Measurements from ENCODE around the gene TRNP1.
"Not testable (repeated sequence)": the region's sequence is repeated elsewhere in the genome, so short reads cannot be mapped to it uniquely, and the experiment has no call there.

The TRNP1 gene

DNA sequence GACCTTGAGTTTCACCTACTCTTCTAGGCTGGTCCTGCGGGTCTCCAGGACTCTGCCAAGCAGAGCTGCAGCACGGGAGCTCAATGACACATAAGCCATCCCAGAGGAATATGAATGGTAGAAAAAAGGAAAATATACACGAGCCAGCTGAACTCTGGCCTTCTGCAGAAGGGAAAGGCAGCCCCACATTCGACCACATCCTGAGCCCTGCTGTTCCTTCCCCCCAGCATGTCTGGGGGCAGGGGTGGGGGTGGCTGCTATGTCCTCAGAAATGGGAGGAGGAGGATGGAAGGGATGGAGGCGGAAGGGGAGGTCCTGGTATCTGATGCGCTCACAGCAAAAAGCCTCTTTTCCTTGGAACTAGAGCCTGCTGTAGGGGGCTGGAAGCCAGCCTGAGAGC lies 21.1 kb upstream of the TRNP1 start:
- no peak for DNase-seq (ENCODE audit: low read depth in 2 of 2)

DNA sequence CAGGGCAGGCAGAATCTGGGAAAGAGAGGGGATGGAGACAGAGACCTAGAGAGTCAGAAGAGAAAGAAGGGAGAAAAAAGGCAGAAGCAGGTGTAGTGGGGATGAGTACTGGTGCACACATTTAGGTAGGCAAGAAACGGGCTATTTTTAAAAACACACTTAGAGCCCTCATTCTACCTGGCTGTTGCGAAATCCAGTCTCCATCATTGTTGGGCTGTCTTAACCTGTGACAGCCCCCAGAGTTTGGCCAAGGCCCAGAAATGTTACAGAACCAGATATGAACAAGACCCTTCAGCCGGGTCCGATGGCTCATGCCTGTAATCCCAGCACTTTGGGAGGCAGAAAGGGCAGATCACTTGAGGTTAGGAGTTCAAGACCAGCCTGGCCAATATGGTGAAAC lies 20.7 kb upstream of the TRNP1 start:
- DNase-seq (ENCODE audit: low read depth in 2 of 2): no peak

GRCh38 chr1:26976621-26977510 lies 16.6 kb upstream of the TRNP1 start:
- no peak for DNase-seq (ENCODE audit: low read depth in 2 of 2)

DNA sequence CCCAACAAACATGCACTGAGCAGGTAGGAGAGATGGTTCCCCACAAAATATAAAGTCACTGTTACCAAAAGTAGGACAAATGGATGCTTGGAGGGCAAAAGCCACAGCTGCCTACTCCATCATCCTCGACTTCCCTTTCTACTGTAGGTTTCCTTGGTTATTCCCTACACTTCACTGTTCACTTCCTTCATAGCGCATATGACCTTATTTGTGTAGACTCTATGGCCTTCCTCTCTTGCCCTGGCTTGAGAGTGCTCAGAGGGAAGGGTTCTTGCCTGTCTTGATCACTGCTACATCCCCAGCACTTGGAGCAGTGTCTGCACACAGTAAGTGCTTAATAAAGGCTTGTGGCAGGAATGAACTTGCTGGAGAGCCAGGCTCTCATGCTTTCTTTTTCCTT lies 14.6 kb upstream of the TRNP1 start:
- no peak for DNase-seq (ENCODE audit: low read depth in 2 of 2)

DNA sequence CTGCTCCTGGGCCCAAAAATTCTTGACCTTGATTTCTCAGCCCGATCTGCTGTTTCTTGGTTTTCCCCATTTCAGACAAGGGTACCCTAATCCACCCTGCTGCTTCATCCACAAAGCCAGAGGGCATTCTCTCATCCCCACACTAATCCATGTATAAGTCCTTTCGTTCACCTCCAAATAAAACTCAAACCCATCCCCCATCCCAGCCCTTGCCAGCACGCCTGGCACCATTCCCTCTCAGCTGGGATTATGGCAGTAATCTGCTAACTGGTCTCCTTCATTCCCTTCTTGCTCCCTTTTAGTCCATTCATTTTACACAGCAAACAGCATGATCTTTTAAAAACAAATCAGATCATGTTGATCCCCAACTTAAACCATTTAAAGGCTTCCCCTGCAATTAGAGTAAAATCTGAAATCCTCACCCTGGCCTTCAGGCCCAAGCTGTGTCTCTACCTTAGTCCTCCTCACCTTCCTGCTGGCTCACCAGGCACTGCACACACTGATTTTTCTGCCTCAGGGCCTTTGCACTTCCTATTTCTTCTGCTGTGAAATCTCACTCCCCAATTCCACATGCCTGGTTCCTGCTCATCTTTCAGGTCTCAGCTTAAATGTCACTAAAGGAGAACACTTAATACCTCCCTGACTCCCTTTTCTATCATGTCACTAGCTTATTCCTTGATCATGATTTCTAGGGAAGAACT lies 12.2 kb upstream of the TRNP1 start:
- no peak for DNase-seq (ENCODE audit: low read depth in 2 of 2)

- no peak for DNase-seq (ENCODE audit: low read depth in 2 of 2)
Measured at GRCh38 chr1:26983863-26984262, 9.6 kb upstream of the TRNP1 start.

DNA sequence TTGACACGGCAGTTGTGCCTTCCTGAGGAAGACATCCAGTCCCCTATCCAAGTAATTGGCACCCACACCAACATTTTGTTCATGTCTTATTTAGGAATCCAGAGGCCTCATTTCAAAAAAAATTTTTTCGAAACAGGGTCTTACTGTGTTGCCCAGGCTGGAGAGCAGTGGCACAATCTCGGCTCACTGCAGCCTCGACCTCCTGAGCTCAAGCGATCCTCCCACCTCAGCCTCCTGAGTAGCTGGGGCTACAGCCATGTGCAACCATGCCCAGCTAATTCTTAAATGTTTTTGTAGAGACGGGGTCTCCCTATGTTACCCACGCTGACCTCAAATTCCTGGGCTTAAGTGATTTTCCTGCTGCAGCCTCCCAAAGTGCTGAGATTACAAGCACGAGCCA lies 9.2 kb upstream of the TRNP1 start:
- DNase-seq (ENCODE audit: low read depth in 2 of 2): no peak

GRCh38 chr1:26986658-26987057 lies 6.8 kb upstream of the TRNP1 start:
- DNase-seq (ENCODE audit: low read depth in 2 of 2): no peak

DNA sequence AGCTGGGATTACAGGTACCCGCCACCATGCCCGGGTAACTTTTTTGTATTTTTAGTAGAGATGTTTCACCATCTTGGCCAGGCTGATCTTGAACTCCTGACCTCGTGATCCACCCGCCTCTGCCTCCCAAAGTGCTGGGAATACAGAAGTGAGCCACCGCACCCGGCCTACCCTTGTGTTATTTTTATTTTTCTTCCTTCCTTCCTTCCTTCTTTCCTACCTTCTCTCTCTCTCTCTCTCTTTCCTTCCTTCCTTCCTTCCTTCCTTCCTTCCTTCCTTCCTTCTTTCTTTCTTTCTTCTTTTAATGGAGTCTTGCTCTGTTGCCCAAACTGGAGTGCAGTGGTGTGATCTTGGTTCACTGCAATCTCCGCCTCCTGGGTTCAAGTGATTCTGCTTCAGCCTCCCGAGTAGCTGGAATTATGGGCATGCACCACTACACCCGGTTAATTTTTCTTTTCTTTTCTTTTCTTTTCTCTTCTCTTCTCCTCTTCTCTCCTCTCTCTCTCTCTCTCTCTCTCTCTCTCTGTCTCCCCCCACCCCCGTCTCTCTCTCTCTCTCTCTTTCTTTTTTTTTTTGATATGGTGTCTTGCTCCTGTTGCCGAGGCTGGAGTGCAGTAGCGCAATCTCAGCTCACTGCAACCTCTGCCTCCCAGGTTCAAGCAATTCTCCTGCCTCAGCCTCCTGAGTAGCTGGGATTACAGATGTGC lies 3.9 kb upstream of the TRNP1 start:
- DNase-seq (ENCODE audit: low read depth in 2 of 2): not testable (repeated sequence)

- DNase-seq (ENCODE audit: low read depth in 2 of 2): no peak
Measured at GRCh38 chr1:26991310-26992116, 2.0 kb upstream of the TRNP1 start.

GRCh38 chr1:26994020-26994786 lies 711 bp downstream of the TRNP1 start:
- no peak for DNase-seq (ENCODE audit: low read depth in 2 of 2)

DNA sequence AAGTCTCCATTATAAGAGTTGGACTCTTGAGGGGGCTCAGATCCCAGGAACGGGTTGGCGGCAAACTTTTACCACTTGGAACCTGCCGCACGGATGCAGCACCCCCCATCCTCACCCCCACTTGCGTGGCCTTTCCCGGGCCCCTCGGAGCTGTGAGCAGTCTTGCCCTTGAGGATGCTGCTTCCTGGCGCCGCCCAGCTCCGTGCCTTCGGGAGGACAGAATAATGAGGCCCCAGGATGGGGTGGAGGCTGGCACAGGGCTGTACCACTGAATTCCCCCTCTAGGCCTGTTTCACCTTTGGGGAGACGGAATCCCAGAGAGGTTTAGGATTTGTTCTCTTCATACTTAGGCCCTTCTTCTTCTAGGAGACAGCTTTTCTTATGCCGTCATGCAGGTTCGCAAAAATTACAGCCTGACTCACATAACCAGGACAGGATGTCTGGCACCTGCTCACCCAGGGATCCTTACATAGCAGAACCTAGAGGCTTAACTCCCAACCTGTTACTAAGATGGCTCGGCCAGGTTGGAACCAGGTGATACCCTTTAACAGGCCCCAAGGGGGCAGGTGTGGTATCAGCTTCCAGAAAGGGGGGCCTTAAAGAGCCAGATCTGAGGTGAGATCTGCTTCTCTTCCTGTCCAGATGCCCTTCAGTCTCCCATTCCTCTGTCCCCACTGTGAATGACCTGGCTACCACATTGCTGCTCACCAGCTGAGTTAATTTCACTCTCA lies 1.5 kb downstream of the TRNP1 start:
- DNase-seq (ENCODE audit: low read depth in 2 of 2): no peak

DNA sequence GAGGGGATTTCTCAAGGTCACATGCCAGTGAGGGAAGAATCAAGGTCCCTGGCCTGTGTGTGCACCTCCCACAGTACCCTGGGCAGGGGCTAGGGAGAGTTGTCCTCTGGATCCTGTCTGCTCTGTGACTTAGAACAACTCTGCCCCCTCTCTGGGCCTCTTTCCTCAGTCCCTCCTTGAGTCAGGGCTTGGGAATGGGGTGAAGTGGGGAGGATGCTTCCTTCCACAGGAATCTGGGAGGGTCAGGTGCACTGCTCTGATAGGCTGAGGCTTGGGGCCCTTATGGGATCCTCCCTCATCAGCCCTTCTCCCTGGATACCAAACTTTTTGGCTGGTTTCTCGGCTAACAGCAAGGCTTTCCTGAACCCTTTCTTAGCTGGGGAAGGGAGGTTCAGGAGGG lies 2.5 kb downstream of the TRNP1 start:
- no peak for DNase-seq (ENCODE audit: low read depth in 2 of 2)

DNA sequence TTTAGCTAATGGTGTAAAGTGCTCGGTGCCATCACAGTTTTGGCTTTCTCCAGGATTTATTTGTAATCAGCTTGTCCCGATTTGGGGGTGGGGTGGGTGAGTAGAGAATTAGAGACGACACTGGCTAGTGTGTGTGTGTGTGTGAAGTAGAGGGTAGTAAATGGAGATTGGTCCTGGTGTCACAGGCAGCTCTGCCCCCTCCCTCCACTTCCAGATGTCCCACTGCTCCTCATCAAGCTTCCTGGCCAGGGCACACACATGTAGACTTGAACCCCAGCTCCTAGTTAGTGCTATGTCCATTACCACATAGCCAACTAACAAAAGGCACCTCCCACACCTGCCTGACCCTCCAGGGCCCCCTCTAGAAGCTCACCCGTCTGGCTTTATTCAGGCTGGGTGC lies 3.2 kb downstream of the TRNP1 start:
- no peak for DNase-seq (ENCODE audit: low read depth in 2 of 2)

GRCh38 chr1:26998429-26999300 lies 5.2 kb downstream of the TRNP1 start:
- DNase-seq (ENCODE audit: low read depth in 2 of 2): no peak

GRCh38 chr1:26999440-26999987 lies 6.0 kb downstream of the TRNP1 start:
- DNase-seq (ENCODE audit: low read depth in 2 of 2): no peak

DNA sequence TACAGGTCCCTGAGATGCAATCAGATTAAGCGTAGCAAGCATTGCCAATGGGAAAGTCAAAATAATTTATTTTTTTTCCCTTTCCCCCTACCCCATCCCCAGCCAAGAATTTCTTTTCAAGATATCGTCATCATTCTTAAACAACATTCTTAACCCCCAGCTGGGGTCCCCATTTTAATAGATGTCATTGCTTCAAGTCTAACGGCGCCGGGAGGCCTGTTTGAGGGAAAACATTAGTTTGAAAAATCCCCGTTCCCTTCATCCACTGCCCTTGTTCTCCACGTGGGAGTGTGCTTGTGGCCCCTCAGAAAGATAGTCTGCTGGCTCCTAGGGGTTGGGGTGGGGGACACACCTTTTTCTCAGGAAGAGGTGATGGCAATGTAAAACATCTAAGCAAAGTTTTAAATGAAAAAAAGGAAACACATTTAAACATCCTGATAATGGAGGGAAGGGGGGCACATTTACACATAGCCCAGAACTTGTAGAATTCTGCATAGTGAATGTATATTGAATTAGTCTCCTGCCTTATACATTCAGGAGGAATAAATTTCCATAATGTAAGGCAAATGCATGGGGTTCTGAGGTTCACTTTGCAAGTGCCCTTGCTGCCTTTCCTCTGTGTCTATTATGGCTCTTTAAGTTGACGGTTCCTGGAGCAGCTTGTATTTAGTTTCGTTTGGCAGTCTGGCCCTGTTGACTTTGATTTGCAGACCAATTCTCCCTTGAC lies 6.8 kb downstream of the TRNP1 start:
- no peak for DNase-seq (ENCODE audit: low read depth in 2 of 2)

DNA sequence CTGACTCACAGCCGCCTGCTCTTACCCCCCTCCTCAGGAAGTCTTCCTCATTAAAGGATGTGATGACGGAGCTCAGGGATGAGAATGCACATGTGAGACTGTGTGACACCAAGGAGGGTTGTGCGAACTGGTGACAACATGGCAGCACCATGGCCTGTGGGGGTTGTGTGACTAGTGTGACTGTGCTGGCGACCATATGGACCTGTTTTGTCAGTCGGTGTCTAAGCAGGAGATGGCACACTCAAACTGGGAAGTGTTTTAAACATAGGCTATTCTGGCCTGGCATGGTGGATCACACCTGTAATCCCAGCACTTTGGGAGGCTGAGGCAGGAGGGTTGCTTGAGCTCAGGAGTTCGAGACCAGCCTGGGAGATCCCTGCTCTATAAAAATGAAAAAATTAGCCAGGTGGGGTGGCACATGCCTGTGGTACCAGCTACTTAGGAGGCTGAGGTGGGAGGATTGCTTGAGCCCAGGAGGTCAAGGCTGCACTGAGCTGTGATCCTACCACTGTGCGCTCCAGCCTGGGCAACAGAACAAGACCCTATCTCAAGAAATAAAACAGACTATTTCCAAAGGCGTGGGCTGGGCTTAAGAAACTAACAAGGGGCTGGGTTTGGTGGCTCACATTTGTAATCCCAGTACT lies 7.4 kb downstream of the TRNP1 start:
- no peak for DNase-seq (ENCODE audit: low read depth in 2 of 2)

All from stimulated activated CD4-positive, alpha-beta T cell treated with anti-CD3 and anti-CD28 coated beads, Interleukin-4, amount 100 ng/mL, for 48 hours (primary cell).